ENCODE results near the gene PURA. TPM values are rescaled to one million over a fixed set of nuclear protein-coding genes. Genes with fewer than 3 reads are reported as not detected.
A peak's percentile ranks its signal among the peaks of the same experiment; 100 is the strongest.

Gene PURA
- total RNA-seq, 1 donor from 2014 or later = 7.0 TPM

- no peak for TF ChIP-seq CTCF (IDR thresholded peaks at IDR 0.05; ENCODE audit: unreplicated experiment)
- Mint-ChIP-seq H3K4me1 (ENCODE audit: low read depth) (peaks cover 18% of the 10 kb centered on the region), H3K9me3 (ENCODE audit: low read depth) (no peaks in the 10 kb centered on the region), H3K27me3 (peaks cover 79% of the 10 kb centered on the region), H3K27ac (peak overlapping the region; percentile 25), H3K36me3 (ENCODE audit: insufficient read depth) (no peaks in the 10 kb centered on the region), H3K4me3 (ENCODE audit: low read depth) (peak overlapping the region; percentile 87)
- DNase-seq (ENCODE audit: low spot score, unreplicated experiment) = no peak
Observed at GRCh38 chr5:140109018-140109758, 4.7 kb upstream of the PURA start.

- H3K27me3 Mint-ChIP-seq = peaks cover 71% of the 10 kb centered on the region
- no peak for DNase-seq (ENCODE audit: low spot score, unreplicated experiment)
- no peak overlapping the region for H3K27ac Mint-ChIP-seq
- peaks cover 21% of the 10 kb centered on the region for H3K4me1 Mint-ChIP-seq (ENCODE audit: low read depth)
- no peak overlapping the region for H3K4me3 Mint-ChIP-seq (ENCODE audit: low read depth)
- no peaks in the 10 kb centered on the region for H3K36me3 Mint-ChIP-seq (ENCODE audit: insufficient read depth)
- H3K9me3 Mint-ChIP-seq (ENCODE audit: low read depth) = no peaks in the 10 kb centered on the region
- no peak for TF ChIP-seq CTCF (IDR thresholded peaks at IDR 0.05; ENCODE audit: unreplicated experiment)
Observed at GRCh38 chr5:140109759-140110645, 3.9 kb upstream of the PURA start.

- Mint-ChIP-seq H3K4me3 (ENCODE audit: low read depth) (no peak overlapping the region), H3K9me3 (ENCODE audit: low read depth) (no peaks in the 10 kb centered on the region), H3K27ac (no peak overlapping the region), H3K4me1 (ENCODE audit: low read depth) (peaks cover 22% of the 10 kb centered on the region), H3K27me3 (peaks cover 65% of the 10 kb centered on the region), H3K36me3 (ENCODE audit: insufficient read depth) (no peaks in the 10 kb centered on the region)
- DNase-seq (ENCODE audit: low spot score, unreplicated experiment) = no peak
- no peak for TF ChIP-seq CTCF (IDR thresholded peaks at IDR 0.05; ENCODE audit: unreplicated experiment)
Observed at GRCh38 chr5:140110646-140110957, 3.3 kb upstream of the PURA start.

- Mint-ChIP-seq H3K4me1 (ENCODE audit: low read depth) (peaks cover 27% of the 10 kb centered on the region), H3K4me3 (ENCODE audit: low read depth) (no peak overlapping the region), H3K27me3 (peaks cover 58% of the 10 kb centered on the region), H3K36me3 (ENCODE audit: insufficient read depth) (no peaks in the 10 kb centered on the region), H3K27ac (no peak overlapping the region), H3K9me3 (ENCODE audit: low read depth) (no peaks in the 10 kb centered on the region)
- no peak for DNase-seq (ENCODE audit: low spot score, unreplicated experiment)
- no peak for TF ChIP-seq CTCF (IDR thresholded peaks at IDR 0.05; ENCODE audit: unreplicated experiment)
Observed at GRCh38 chr5:140111011-140111858, 2.7 kb upstream of the PURA start.

All from progenitor cell of endocrine pancreas (in vitro differentiated cells).